Naive thymus-derived CD4-positive, alpha-beta T cell (primary cell): ENCODE measurements around the gene SLC35G4. TPM values are rescaled to one million over a fixed set of nuclear protein-coding genes. Genes with fewer than 3 reads are reported as not detected.

ENCODE experiments used
- ATAC-seq: fragments of 150-1000 bp; cut with Tn5 transposase; 2 replicates; pipeline ENCODE4 v1.10.0; 2021; ENCODE audit warnings: mild to moderate bottlenecking, moderate library complexity
- CTCF ChIA-PET: fragments of 350-600 bp; sonication (Branson Sonifier 250); formaldehyde crosslinking; loops from one replicate; lab custom pipeline; 2021; ENCODE audit warnings: antibody characterized with exemption; lab: Charles Lee
- POLR2A ChIA-PET: fragments of 350-600 bp; sonication (Branson Sonifier 250); formaldehyde crosslinking; loops from one replicate; lab custom pipeline; 2021; ENCODE audit warnings: antibody characterized with exemption, inconsistent platforms; lab: Charles Lee
- DNase-seq, 9 donors: peaks; one replicate each; pipeline versions ENCODE4 v3.0.0 to v3.0.0-alpha.2; 2020 to 2022; ENCODE audit warnings: mixed read lengths in 1 of 9
- H3K27ac ChIP-seq: one replicate; pipeline ENCODE4 v1.7.0; 2013; ENCODE audit warnings: mild to moderate bottlenecking, low read depth, low read length, moderate library complexity
- H3K27me3 ChIP-seq, 2 donors: one replicate each; pipeline ENCODE4 v1.7.0; 2013; ENCODE audit warnings: low read length in 2 of 2, mild to moderate bottlenecking in 2 of 2, moderate library complexity in 2 of 2; ENCODE audit not compliant: control insufficient read depth in 2 of 2, insufficient read depth in 2 of 2
- H3K36me3 ChIP-seq, 3 experiments: 1 replicate in 2 of 3; 2 replicates in 1 of 3; pipeline ENCODE4 v1.7.0; 2013; ENCODE audit warnings: low read length in 3 of 3, mild to moderate bottlenecking in 3 of 3, moderate library complexity in 1 of 3; ENCODE audit not compliant: insufficient read depth in 3 of 3, control insufficient read depth in 2 of 3
- H3K4me1 ChIP-seq, 2 donors: one replicate each; pipeline ENCODE4 v1.7.0; 2013; ENCODE audit warnings: low read length in 2 of 2, mild to moderate bottlenecking in 2 of 2, moderate library complexity in 1 of 2; ENCODE audit not compliant: control insufficient read depth in 2 of 2, insufficient read depth in 2 of 2
- H3K4me3 ChIP-seq: 2 replicates; pipeline ENCODE4 v1.7.0; 2013; ENCODE audit warnings: mild to moderate bottlenecking, low read length
- H3K9me3 ChIP-seq, 3 experiments: 1 replicate in 2 of 3; 2 replicates in 1 of 3; pipeline ENCODE4 v1.7.0; 2013; ENCODE audit warnings: low read length in 3 of 3; ENCODE audit not compliant: control insufficient read depth in 2 of 3
- H3K27ac Mint-ChIP-seq, 9 donors: one replicate each; pipeline ENCODE4 v1.8.0; 2020 to 2022; ENCODE audit warnings: mixed read lengths in 9 of 9, mild to moderate bottlenecking in 8 of 9, moderate library complexity in 5 of 9, inconsistent platforms in 2 of 9
- H3K27me3 Mint-ChIP-seq, 5 donors: one replicate each; pipeline ENCODE4 v1.8.0; 2021 to 2022; ENCODE audit warnings: mixed read lengths in 5 of 5, mild to moderate bottlenecking in 1 of 5
- H3K36me3 Mint-ChIP-seq, 5 donors: one replicate each; pipeline ENCODE4 v1.8.0; 2020 to 2022; ENCODE audit warnings: mixed read lengths in 5 of 5, mild to moderate bottlenecking in 3 of 5, inconsistent platforms in 1 of 5
- H3K4me1 Mint-ChIP-seq, 7 donors: one replicate each; pipeline ENCODE4 v1.8.0; 2020 to 2022; ENCODE audit warnings: mixed read lengths in 7 of 7, mild to moderate bottlenecking in 3 of 7, inconsistent platforms in 1 of 7
- H3K4me3 Mint-ChIP-seq, 10 donors: one replicate each; pipeline ENCODE4 v1.8.0; 2020 to 2022; ENCODE audit warnings: mild to moderate bottlenecking in 10 of 10, mixed read lengths in 10 of 10, moderate library complexity in 6 of 10, inconsistent platforms in 2 of 10
- H3K9me3 Mint-ChIP-seq, 11 donors: one replicate each; pipeline ENCODE4 v1.8.0; 2020 to 2022; ENCODE audit warnings: mixed read lengths in 11 of 11, mild to moderate bottlenecking in 4 of 11, inconsistent platforms in 1 of 11, moderate library complexity in 1 of 11
- intact Hi-C, 2 donors: fragments of 100-400 bp; cut with micrococcal nuclease; formaldehyde crosslinking; loops; one replicate each; pipeline ENCODE4 v1.15.1; 2023
- polyA plus RNA-seq, 2 donors: library from polyadenylated mRNA; unstranded; fragments of 300-500 nt; fragmentation: Illumina TruSeq; gene quantifications; one replicate each; pipeline ENCODE4 v1.2.3, GENCODE V29; 2021
- total RNA-seq, 6 experiments: library from RNA in 5 of 6; stranded (reverse) in 5 of 6; gene quantifications; 1 replicate in 5 of 6; 2 replicates in 1 of 6; pipeline ENCODE4 v1.2.3 and lab custom pipeline; 2021 to 2026

SLC35G4 gene
- total and polyA plus RNA-seq, 7 experiments from 2014 or later = not detected

DNA sequence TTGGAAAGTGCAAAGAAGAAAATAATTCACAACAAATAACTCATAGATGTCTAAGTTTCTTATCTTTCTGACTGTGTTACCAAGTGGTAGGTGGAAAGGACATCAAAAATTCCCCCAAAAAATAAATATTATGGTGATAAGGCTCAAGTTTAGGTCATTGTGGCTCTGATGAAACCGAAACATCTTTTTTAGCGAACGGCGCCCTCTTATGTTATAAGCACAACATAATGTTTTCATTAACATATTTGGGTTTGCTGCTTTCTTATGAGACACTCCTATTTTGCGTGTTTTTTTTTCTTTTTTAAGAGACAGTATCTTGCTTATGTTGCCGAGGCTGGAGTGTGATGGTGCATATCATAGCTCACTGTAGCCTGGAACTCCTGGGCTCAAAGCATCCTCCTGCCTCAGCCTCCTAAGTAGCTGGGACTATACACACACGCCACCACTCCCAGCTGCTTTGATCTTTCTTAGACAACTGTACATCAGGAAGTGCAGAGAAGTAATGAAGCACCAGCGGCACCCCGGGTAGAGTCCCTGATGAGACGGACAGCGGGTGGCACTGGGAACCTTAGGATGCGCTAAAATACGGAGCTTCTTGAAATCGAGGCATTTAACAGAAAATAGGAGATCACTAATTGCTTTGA, 38.5 kb upstream of the SLC35G4 start:
- no peaks in the 10 kb centered on the region for H3K4me1 ChIP-seq
- H3K9me3 ChIP-seq = no peaks in the 10 kb centered on the region
- no peaks in the 10 kb centered on the region for H3K36me3 ChIP-seq
- ChIA-PET POLR2A (no interaction called here), CTCF (no interaction called here)
- no peak overlapping the region for H3K27ac Mint-ChIP-seq
- H3K4me1 Mint-ChIP-seq = peaks cover 0 to under 1% (median 0%) of the 10 kb centered on the region in 7 donors
- H3K9me3 Mint-ChIP-seq = peaks cover 0 to 2% (median 0%) of the 10 kb centered on the region in 11 donors
- no peak overlapping the region for H3K27ac ChIP-seq
- H3K27me3 Mint-ChIP-seq = peaks cover 0 to 16% (median 11%) of the 10 kb centered on the region in 5 donors
- intact Hi-C loops = no loop called here
- H3K36me3 Mint-ChIP-seq = no peaks in the 10 kb centered on the region
- H3K27me3 ChIP-seq = no peaks in the 10 kb centered on the region
- H3K4me3 ChIP-seq = no peak overlapping the region
- DNase-seq (no peak), ATAC-seq (no peak)
- no peak overlapping the region for H3K4me3 Mint-ChIP-seq

DNA sequence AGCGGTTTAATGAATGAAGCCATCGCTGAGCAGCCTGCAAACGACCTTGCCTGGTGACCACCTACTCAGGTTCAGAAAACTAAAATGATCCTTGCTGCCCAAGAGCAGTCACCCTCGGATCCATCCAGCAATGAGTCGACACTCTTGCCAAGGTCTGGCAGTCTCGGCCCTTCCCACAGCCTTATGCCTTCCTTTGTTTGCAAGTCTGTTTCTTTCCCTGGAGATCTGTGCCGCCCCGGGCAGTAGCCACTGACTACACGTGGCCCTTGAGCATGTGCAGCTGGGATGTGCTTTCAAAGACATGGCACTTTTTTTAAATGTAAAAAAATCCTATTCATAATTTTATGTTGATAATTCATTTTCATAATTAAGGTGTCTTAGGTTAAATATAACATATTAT, 37.2 kb upstream of the SLC35G4 start:
- intact Hi-C loops = no loop called here
- H3K4me3 Mint-ChIP-seq = no peak overlapping the region
- CTCF ChIA-PET = no interaction called here

DNA sequence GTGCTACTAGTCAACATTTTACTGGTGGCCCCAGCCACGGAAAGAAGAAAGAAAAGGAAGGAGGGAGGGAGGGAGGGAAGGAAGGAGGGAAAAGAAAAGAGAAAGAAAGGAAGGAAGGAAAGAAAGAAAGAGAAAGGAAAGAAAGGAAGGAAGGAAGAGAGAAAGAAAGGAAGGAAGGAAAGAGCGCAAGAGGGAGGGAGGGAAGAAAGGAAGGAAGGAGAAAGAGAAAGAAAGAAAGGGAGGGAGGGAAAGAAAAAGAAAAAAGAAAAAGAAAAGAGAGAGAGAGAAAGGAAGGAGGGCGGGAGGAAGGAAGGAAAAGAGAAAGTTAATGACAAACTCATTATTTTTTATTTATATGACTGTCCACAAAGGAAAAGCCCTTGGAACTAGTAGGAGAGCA, 34.9 kb upstream of the SLC35G4 start:
- H3K27ac Mint-ChIP-seq = peak overlapping the region in 1 of 9 donors; percentile 15
- H3K4me3 ChIP-seq = no peak overlapping the region
- H3K9me3 ChIP-seq = no peaks in the 10 kb centered on the region

More for the DNA sequence above, 37.2 kb upstream of the SLC35G4 start:
- Histone ChIP-seq H3K9me3 (no peaks in the 10 kb centered on the region), H3K4me1 (peaks cover 2 to 3% of the 10 kb centered on the region in 2 donors), H3K4me3 (no peak overlapping the region), H3K27ac (no peak overlapping the region), H3K36me3 (no peaks in the 10 kb centered on the region), H3K27me3 (no peaks in the 10 kb centered on the region)
- POLR2A ChIA-PET = no interaction called here
- no peak for ATAC-seq
- no peaks in the 10 kb centered on the region for H3K36me3 Mint-ChIP-seq
- peaks cover 0 to 2% (median 0%) of the 10 kb centered on the region in 11 donors for H3K9me3 Mint-ChIP-seq
- peaks cover 0 to 11% (median 9%) of the 10 kb centered on the region in 7 donors for H3K4me1 Mint-ChIP-seq
- DNase-seq = no peak
- H3K27ac Mint-ChIP-seq = no peak overlapping the region
- peaks cover 0 to 17% (median 11%) of the 10 kb centered on the region in 5 donors for H3K27me3 Mint-ChIP-seq

DNA sequence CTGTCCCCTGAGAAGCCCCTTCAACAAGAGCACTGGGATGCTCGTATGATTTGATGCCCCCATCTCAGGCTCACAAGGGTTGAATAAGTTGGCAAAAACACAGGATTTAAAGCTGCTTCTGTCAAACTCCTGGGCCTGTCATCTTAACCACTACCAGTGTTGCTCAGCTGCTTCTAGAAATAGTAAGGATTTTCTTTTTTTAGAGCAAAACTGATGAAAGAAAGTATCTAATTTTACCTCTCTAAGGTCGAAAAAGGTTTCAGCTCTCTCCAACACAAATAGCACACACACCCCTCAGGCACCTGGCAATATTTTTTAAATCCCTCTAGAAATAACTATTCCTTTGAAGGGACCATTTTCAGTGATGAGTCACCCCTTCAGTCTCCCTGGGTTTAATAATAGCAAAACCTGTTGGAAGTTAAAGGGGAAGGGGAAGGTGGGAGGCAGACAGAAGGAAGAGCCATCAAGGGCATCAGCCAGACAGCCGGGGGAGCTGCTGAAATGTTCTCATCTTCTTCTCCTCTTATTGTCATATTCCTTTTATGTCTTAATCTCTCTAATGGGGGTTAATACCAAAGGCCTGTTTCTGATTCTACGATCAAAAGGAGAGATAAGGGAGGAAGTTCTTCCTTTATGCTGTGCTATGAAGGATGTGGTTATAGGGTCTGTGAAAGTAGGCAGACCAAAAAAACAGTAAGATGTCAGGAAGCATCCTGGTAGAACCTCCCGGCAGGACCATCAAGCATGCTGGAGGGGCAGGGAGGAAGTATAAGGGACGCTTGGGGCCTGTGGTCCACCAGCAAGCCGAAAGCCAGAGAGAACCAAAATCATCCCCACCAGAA, 31.9 kb upstream of the SLC35G4 start:
- DNase-seq (no peak), ATAC-seq (no peak)
- Mint-ChIP-seq H3K27me3 (peaks cover 0 to 20% (median 4%) of the 10 kb centered on the region in 5 donors), H3K9me3 (no peaks in the 10 kb centered on the region), H3K27ac (peak overlapping the region in 3 of 9 donors; percentile 4 to 13 (median 9)), H3K4me3 (peak overlapping the region in 6 of 10 donors; percentile 11 to 53 (median 36)), H3K4me1 (peaks cover 9 to 42% (median 26%) of the 10 kb centered on the region in 7 donors), H3K36me3 (no peaks in the 10 kb centered on the region)
- H3K9me3 ChIP-seq = no peaks in the 10 kb centered on the region
- intact Hi-C loops = no loop called here
- H3K4me1 ChIP-seq = peaks cover 12% of the 10 kb centered on the region in 2 donors
- ChIA-PET CTCF (no interaction called here), POLR2A (no interaction called here)
- H3K27ac ChIP-seq = no peak overlapping the region
- H3K4me3 ChIP-seq = no peak overlapping the region
- no peaks in the 10 kb centered on the region for H3K36me3 ChIP-seq
- no peaks in the 10 kb centered on the region for H3K27me3 ChIP-seq

More for the DNA sequence above, 34.9 kb upstream of the SLC35G4 start:
- intact Hi-C loops = no loop called here
- H3K4me1 Mint-ChIP-seq = peaks cover 7 to 32% (median 24%) of the 10 kb centered on the region in 7 donors
- Histone ChIP-seq H3K27ac (no peak overlapping the region), H3K27me3 (no peaks in the 10 kb centered on the region), H3K36me3 (no peaks in the 10 kb centered on the region), H3K4me1 (peaks cover 7 to 12% of the 10 kb centered on the region in 2 donors)
- ChIA-PET POLR2A (no interaction called here), CTCF (no interaction called here)
- H3K36me3 Mint-ChIP-seq = no peaks in the 10 kb centered on the region
- DNase-seq (no peak), ATAC-seq (no peak)
- no peak overlapping the region for H3K4me3 Mint-ChIP-seq
- no peaks in the 10 kb centered on the region for H3K9me3 Mint-ChIP-seq
- peaks cover 0 to 20% (median 8%) of the 10 kb centered on the region in 5 donors for H3K27me3 Mint-ChIP-seq

DNA sequence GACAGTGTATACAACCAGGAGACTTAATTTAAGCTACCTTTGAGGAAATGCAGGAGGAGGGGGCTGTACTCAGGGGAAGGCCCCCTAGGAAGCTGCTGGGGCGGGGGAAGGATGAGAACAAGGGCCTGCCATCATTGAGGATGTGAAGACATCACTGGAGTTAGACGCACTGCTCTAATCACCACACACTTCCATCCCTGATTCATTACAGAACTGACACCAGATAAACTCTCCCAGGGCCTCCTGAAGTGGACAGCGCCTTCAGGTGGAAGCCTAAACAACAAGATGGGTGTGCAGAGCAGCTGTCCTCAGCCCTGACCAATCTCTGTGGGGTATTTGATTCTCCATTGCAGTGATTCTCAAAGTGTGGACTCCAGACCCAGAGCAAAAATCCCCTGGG, 30.6 kb upstream of the SLC35G4 start:
- DNase-seq (no peak), ATAC-seq (no peak)
- H3K9me3 ChIP-seq = no peaks in the 10 kb centered on the region
- peak overlapping the region in 1 of 10 donors; percentile 30 for H3K4me3 Mint-ChIP-seq
- peaks cover 9 to 42% (median 26%) of the 10 kb centered on the region in 7 donors for H3K4me1 Mint-ChIP-seq
- no peaks in the 10 kb centered on the region for H3K36me3 Mint-ChIP-seq
- no peak overlapping the region for H3K27ac ChIP-seq
- peaks cover 12% of the 10 kb centered on the region in 2 donors for H3K4me1 ChIP-seq
- H3K9me3 Mint-ChIP-seq = no peaks in the 10 kb centered on the region
- peak overlapping the region in 2 of 9 donors; percentile 52 to 66 for H3K27ac Mint-ChIP-seq
- H3K27me3 Mint-ChIP-seq = peaks cover 0 to 18% (median 0%) of the 10 kb centered on the region in 5 donors
- H3K4me3 ChIP-seq = no peak overlapping the region
- H3K27me3 ChIP-seq = no peaks in the 10 kb centered on the region
- POLR2A ChIA-PET = no interaction called here
- H3K36me3 ChIP-seq = no peaks in the 10 kb centered on the region
- intact Hi-C loops = no loop called here
- CTCF ChIA-PET = no interaction called here

DNA sequence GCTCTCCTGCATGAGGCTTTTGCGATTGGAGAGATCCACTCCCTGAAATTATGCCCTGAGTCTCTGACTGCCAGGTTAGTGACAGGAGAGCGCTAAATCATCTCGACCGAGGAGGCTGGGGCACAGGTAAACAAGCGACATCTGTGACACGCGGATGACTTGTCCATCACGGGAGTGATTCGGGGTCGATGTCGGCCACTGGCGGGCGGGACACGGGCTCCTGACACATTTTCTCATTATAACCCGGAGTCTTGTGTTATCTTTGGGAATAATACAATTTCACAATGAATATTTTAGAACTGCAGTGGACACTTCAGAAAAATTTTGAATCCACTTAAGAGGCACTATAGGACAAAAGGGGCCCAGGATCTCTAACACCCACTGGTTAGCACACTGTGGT, 29.5 kb upstream of the SLC35G4 start:
- H3K9me3 Mint-ChIP-seq = no peaks in the 10 kb centered on the region
- no peak overlapping the region for H3K4me3 Mint-ChIP-seq
- peaks cover 9 to 42% (median 26%) of the 10 kb centered on the region in 7 donors for H3K4me1 Mint-ChIP-seq
- no peak for DNase-seq
- intact Hi-C loops = no loop called here
- no peak for ATAC-seq
- POLR2A ChIA-PET = no interaction called here
- CTCF ChIA-PET = no interaction called here
- Histone ChIP-seq H3K36me3 (no peaks in the 10 kb centered on the region), H3K4me1 (peaks cover 12% of the 10 kb centered on the region in 2 donors), H3K27ac (no peak overlapping the region), H3K4me3 (no peak overlapping the region), H3K9me3 (no peaks in the 10 kb centered on the region), H3K27me3 (no peaks in the 10 kb centered on the region)
- H3K27ac Mint-ChIP-seq = peak overlapping the region in 1 of 9 donors; percentile 41
- H3K36me3 Mint-ChIP-seq = no peaks in the 10 kb centered on the region
- H3K27me3 Mint-ChIP-seq = peaks cover 0 to 15% (median 0%) of the 10 kb centered on the region in 5 donors
